Thoracic aorta (tissue), 2 donors: ENCODE results near the gene MAP3K4. TPM values are rescaled to one million over a fixed set of nuclear protein-coding genes. Genes with fewer than 3 reads are reported as not detected.

ENCODE experiments used
- ATAC-seq: fragments of 150-250 bp; one replicate; pipeline ENCODE4 v1.8.0; 2017; ENCODE audit warnings: low read depth; ENCODE audit not compliant: insufficient number of reproducible peaks, low FRiP score
- DNase-seq: peaks from one replicate; pipeline ENCODE4 v3.0.0-alpha.2; 2020; ENCODE audit warnings: low spot score
- H3K27ac ChIP-seq, 2 donors: fragments of 200-600 bp; sonication (generic); 1 replicate in 1 of 2; 2 replicates in 1 of 2; pipeline ENCODE4 v1.5.1; 2016; ENCODE audit warnings: mild to moderate bottlenecking in 2 of 2, moderate library complexity in 2 of 2
- H3K27me3 ChIP-seq: fragments of 200-600 bp; sonication (generic); replicated peaks from 2 replicates; pipeline ENCODE4 v1.6.0; 2016; ENCODE audit warnings: mild to moderate bottlenecking; ENCODE audit not compliant: insufficient read depth
- H3K36me3 ChIP-seq: fragments of 200-600 bp; sonication (generic); one replicate; pipeline ENCODE4 v1.5.1; 2016
- H3K4me1 ChIP-seq, 2 donors: fragments of 200-600 bp; sonication (generic); 1 replicate in 1 of 2; 2 replicates in 1 of 2; pipeline versions ENCODE4 v1.5.1 to v1.6.0; 2016; ENCODE audit warnings: low read depth in 2 of 2, mild to moderate bottlenecking in 1 of 2; ENCODE audit not compliant: control insufficient read depth in 1 of 2
- H3K4me3 ChIP-seq: fragments of 200-600 bp; sonication (generic); 2 replicates; pipeline ENCODE4 v1.5.1; 2016; ENCODE audit warnings: mild to moderate bottlenecking
- H3K9me3 ChIP-seq: fragments of 200-600 bp; sonication (generic); 2 replicates; pipeline ENCODE4 v1.5.1; 2016
- CTCF ChIP-seq: fragments of 200-600 bp; sonication (generic); IDR thresholded peaks from one replicate; pipeline ENCODE4 v1.5.1; 2019; ENCODE audit warnings: antibody characterized with exemption
- total RNA-seq, 2 donors: library from RNA; depleted of rRNA; stranded (reverse); fragments of >200 nt; gene quantifications; one replicate each; pipeline versions ENCODE4 v1.1.0 to v1.2.3, GENCODE V29; 2016

MAP3K4 gene
- total RNA-seq, 2 donors from 2014 or later = 22.6 to 25.3 TPM

- H3K9me3 ChIP-seq = no peaks in the 10 kb centered on the region
- H3K36me3 ChIP-seq = no peaks in the 10 kb centered on the region
- no peak overlapping the region for H3K4me3 ChIP-seq
- DNase-seq = no peak
- TF ChIP-seq CTCF = no peak
- H3K27ac ChIP-seq = no peak overlapping the region
- no peaks in the 10 kb centered on the region for H3K27me3 ChIP-seq
- ATAC-seq = no peak
- peaks cover 4 to 10% of the 10 kb centered on the region in 2 donors for H3K4me1 ChIP-seq
Measured at GRCh38 chr6:160998217-160998616, 6.6 kb downstream of the MAP3K4 start.

- Histone ChIP-seq H3K4me1 (peaks cover 4% of the 10 kb centered on the region in 2 donors), H3K36me3 (no peaks in the 10 kb centered on the region), H3K27ac (no peak overlapping the region), H3K27me3 (no peaks in the 10 kb centered on the region), H3K4me3 (no peak overlapping the region), H3K9me3 (no peaks in the 10 kb centered on the region)
- DNase-seq (no peak), ATAC-seq (no peak)
- TF ChIP-seq CTCF = no peak
Measured at GRCh38 chr6:160998766-160999165, 7.2 kb downstream of the MAP3K4 start.

- H3K36me3 ChIP-seq = no peaks in the 10 kb centered on the region
- no peak overlapping the region for H3K27ac ChIP-seq
- no peak overlapping the region for H3K4me3 ChIP-seq
- ATAC-seq (no peak), DNase-seq (no peak)
- peaks cover 0 to 4% of the 10 kb centered on the region in 2 donors for H3K4me1 ChIP-seq
- H3K9me3 ChIP-seq = no peaks in the 10 kb centered on the region
- TF ChIP-seq CTCF = no peak
- no peaks in the 10 kb centered on the region for H3K27me3 ChIP-seq
Measured at GRCh38 chr6:160999516-160999915, 7.9 kb downstream of the MAP3K4 start.

- Histone ChIP-seq H3K27ac (no peak overlapping the region), H3K4me1 (peaks cover 0 to 4% of the 10 kb centered on the region in 2 donors), H3K36me3 (no peaks in the 10 kb centered on the region), H3K9me3 (no peaks in the 10 kb centered on the region), H3K4me3 (no peak overlapping the region), H3K27me3 (no peaks in the 10 kb centered on the region)
- TF ChIP-seq CTCF = no peak
- DNase-seq (no peak), ATAC-seq (no peak)
Measured at GRCh38 chr6:161000632-161001031, 9.1 kb downstream of the MAP3K4 start.

- H3K4me1 ChIP-seq = peaks cover 0 to 4% of the 10 kb centered on the region in 2 donors
- H3K4me3 ChIP-seq = no peak overlapping the region
- H3K27me3 ChIP-seq = no peaks in the 10 kb centered on the region
- H3K9me3 ChIP-seq = no peaks in the 10 kb centered on the region
- TF ChIP-seq CTCF = no peak
- ATAC-seq (no peak), DNase-seq (no peak)
- H3K27ac ChIP-seq = no peak overlapping the region
- H3K36me3 ChIP-seq = no peaks in the 10 kb centered on the region
Measured at GRCh38 chr6:161001421-161001820, 9.9 kb downstream of the MAP3K4 start.
